K562 (cell line): Measurements from ENCODE around the gene ANAPC2. TPM values are rescaled to one million over a fixed set of nuclear protein-coding genes. Genes with fewer than 3 reads are reported as not detected.

Source experiments
- ARHGAP35 ChIP-seq: fragments of 450-650 bp; IDR thresholded peaks from 2 replicates; pipeline ENCODE4 v1.6.1; 2018; ENCODE audit not compliant: partially characterized antibody
- ASH1L ChIP-seq: fragments of 450-650 bp; IDR thresholded peaks from 2 replicates; pipeline ENCODE4 v1.6.1; 2018; ENCODE audit warnings: borderline replicate concordance, mild to moderate bottlenecking, low read depth; ENCODE audit not compliant: partially characterized antibody
- BCOR ChIP-seq: fragments of 450-650 bp; IDR thresholded peaks from 2 replicates; pipeline ENCODE4 v1.6.1; 2016
- CAMTA2 ChIP-seq: fragments of 250-450 bp; sonication (Bioruptor Pico); conservative IDR thresholded peaks from 2 replicates; pipeline ENCODE4 v1.5.1; 2022
- CBFB ChIP-seq: sonication (generic); formaldehyde crosslinking; IDR thresholded peaks from 2 replicates; pipeline ENCODE4 v1.4.0; 2020; ENCODE audit warnings: mild to moderate bottlenecking, missing genetic modification reagents
- CBX1 ChIP-seq: sonication (generic); IDR thresholded peaks from 2 replicates; pipeline ENCODE4 v1.6.1; 2016; ENCODE audit warnings: antibody characterized with exemption, low read depth, mild to moderate bottlenecking
- CEBPB ChIP-seq: fragments of 450-650 bp; IDR thresholded peaks from 2 replicates; pipeline ENCODE4 v1.6.1; 2016; ENCODE audit warnings: missing genetic modification characterization, missing compliant biosample characterization
- CREBBP ChIP-seq: IDR thresholded peaks from one replicate; pipeline ENCODE4 v1.6.1; 2012; ENCODE audit warnings: low read depth, mild to moderate bottlenecking, control low read depth, inconsistent platforms, low read length
- DNMT1 ChIP-seq: fragments of 450-650 bp; IDR thresholded peaks from 2 replicates; pipeline ENCODE4 v1.6.1; 2016; ENCODE audit warnings: antibody characterized with exemption, mild to moderate bottlenecking
- GABPB2 ChIP-seq: fragments of 250-450 bp; sonication (Bioruptor Pico); conservative IDR thresholded peaks from 2 replicates; pipeline ENCODE4 v1.5.1; 2021; ENCODE audit warnings: mild to moderate bottlenecking
- HDAC6 ChIP-seq: IDR thresholded peaks from 2 replicates; pipeline ENCODE4 v1.6.1; 2012; ENCODE audit warnings: low read depth, mild to moderate bottlenecking, control low read depth, inconsistent platforms, low read length, moderate library complexity
- MAFF ChIP-seq: IDR thresholded peaks from 2 replicates; pipeline ENCODE4 v1.6.1; 2012; ENCODE audit warnings: low read length, improper control_type of control experiment
- MAZ ChIP-seq, 2 experiments: fragments of 450-650 bp in 1 of 2; sonication (generic) in 1 of 2; formaldehyde crosslinking; IDR thresholded peaks in 1 of 2; conservative IDR thresholded peaks in 1 of 2; 2 replicates each; pipeline versions ENCODE4 v1.4.0 to v1.5.0; 2020; ENCODE audit warnings: mild to moderate bottlenecking in 1 of 2, missing genetic modification reagents in 1 of 2
- MCM7 ChIP-seq, 2 experiments: fragments of 450-650 bp; IDR thresholded peaks; 2 replicates each; pipeline ENCODE4 v1.6.1; 2016 to 2018
- MXI1 ChIP-seq: IDR thresholded peaks from 2 replicates; pipeline ENCODE4 v1.6.1; 2011; ENCODE audit warnings: low read depth, mild to moderate bottlenecking, improper control_type of control experiment, low read length
- MYNN ChIP-seq, 2 experiments: sonication (generic); formaldehyde crosslinking in 1 of 2; IDR thresholded peaks; 2 replicates each; pipeline versions ENCODE4 v1.5.0 to v1.6.1; 2016 to 2020; ENCODE audit warnings: antibody characterized with exemption in 1 of 2, missing genetic modification reagents in 1 of 2
- PHF21A ChIP-seq: fragments of 450-650 bp; IDR thresholded peaks from 2 replicates; pipeline ENCODE4 v1.6.1; 2017; ENCODE audit warnings: low read depth, borderline replicate concordance
- PHF8 ChIP-seq: fragments of 200-600 bp; sonication (generic); IDR thresholded peaks from 2 replicates; pipeline ENCODE4 v1.6.1; 2012; ENCODE audit warnings: mixed run types, mild to moderate bottlenecking, inconsistent platforms, low read length, moderate library complexity, borderline replicate concordance
- RBM14 ChIP-seq: fragments of 200-400 bp; formaldehyde crosslinking; IDR thresholded peaks from 2 replicates; pipeline ENCODE4 v1.6.1; 2018; ENCODE audit warnings: low read depth, mild to moderate bottlenecking, low read length, moderate library complexity, borderline replicate concordance; ENCODE audit not compliant: insufficient read depth
- SLC30A9 ChIP-seq: fragments of 250-450 bp; sonication (Bioruptor Pico); IDR thresholded peaks from 2 replicates; pipeline ENCODE4 v1.8.0; 2022; ENCODE audit warnings: mild to moderate bottlenecking, moderate library complexity
- SMAD2 ChIP-seq: fragments of 150-350 bp; IDR thresholded peaks from 2 replicates; pipeline ENCODE4 v1.6.1; 2014; ENCODE audit warnings: low read depth, mild to moderate bottlenecking, low read length
- SUPT5H ChIP-seq: fragments of 450-650 bp; IDR thresholded peaks from 2 replicates; pipeline ENCODE4 v1.6.1; 2016
- TAF15 ChIP-seq: fragments of 200-400 bp; formaldehyde crosslinking; IDR thresholded peaks from 2 replicates; pipeline ENCODE4 v1.6.1; 2017; ENCODE audit warnings: mild to moderate bottlenecking, low read depth, low read length, moderate library complexity
- TAL1 ChIP-seq: fragments of 450-650 bp; IDR thresholded peaks from 2 replicates; pipeline ENCODE4 v1.6.1; 2016; ENCODE audit warnings: mild to moderate bottlenecking
- U2AF2 ChIP-seq: fragments of 200-400 bp; formaldehyde crosslinking; optimal IDR thresholded peaks from 2 replicates; pipeline ENCODE3; 2017; ENCODE audit warnings: low read depth, mild to moderate bottlenecking, low read length
- ZBTB8A ChIP-seq: fragments of 450-650 bp; IDR thresholded peaks from 2 replicates; pipeline ENCODE4 v1.6.1; 2018; ENCODE audit warnings: mild to moderate bottlenecking, moderate library complexity; ENCODE audit not compliant: partially characterized antibody
- ZKSCAN3 ChIP-seq: fragments of 250-450 bp; sonication (Bioruptor Pico); IDR thresholded peaks from 2 replicates; pipeline ENCODE4 v1.4.0; 2020
- ZNF124 ChIP-seq: sonication (generic); formaldehyde crosslinking; IDR thresholded peaks from 2 replicates; pipeline ENCODE4 v1.8.1; 2022; ENCODE audit warnings: missing genetic modification reagents
- ZNF174 ChIP-seq: fragments of 250-450 bp; sonication (Bioruptor Pico); IDR thresholded peaks from 2 replicates; pipeline ENCODE4 v1.4.0; 2020; ENCODE audit warnings: mild to moderate bottlenecking
- ZNF197 ChIP-seq: fragments of 200-800 bp; sonication (Bioruptor generic); IDR thresholded peaks from 2 replicates; pipeline ENCODE4 v1.6.1; 2016; ENCODE audit warnings: low read depth, missing genetic modification characterization, missing compliant biosample characterization
- ZNF253 ChIP-seq: fragments of 250-450 bp; sonication (Bioruptor Pico); conservative IDR thresholded peaks from 2 replicates; pipeline ENCODE4 v1.6.1; 2021; ENCODE audit warnings: mild to moderate bottlenecking
- polyA plus RNA-seq, 8 experiments: library from polyadenylated mRNA; depleted of rRNA in 4 of 8; stranded (reverse) in 5 of 8; unstranded in 3 of 8; fragments of >200 nt; fragmentation: Nextera tagmentation in 2 of 8; fragmentation: Illumina TruSeq in 1 of 8; extraction: Ambion mirVana in 2 of 8; extraction: Trizol in 1 of 8; gene quantifications; 2 replicates each; pipeline versions ENCODE4 v1.2.1 to v1.2.3, GENCODE V29; 2011 to 2014; ENCODE audit warnings: inconsistent platforms in 1 of 8, missing spikeins in 1 of 8
- total RNA-seq, 7 experiments: library from RNA; depleted of rRNA in 6 of 7; stranded (reverse); fragments of >200 nt in 6 of 7; fragmentation: Illumina TruSeq in 2 of 7; extraction: Trizol in 2 of 7; gene quantifications; 2 replicates each; pipeline versions ENCODE4 v1.2.1 to v1.2.3, GENCODE V29; 2011 to 2021; ENCODE audit warnings: low replicate concordance in 1 of 7
- TF ChIP-seq, protein P1 (sequence below): fragments of 250-450 bp; sonication (Bioruptor Pico); IDR thresholded peaks from 2 replicates; pipeline ENCODE4 v1.4.0; 2020; ENCODE audit warnings: mild to moderate bottlenecking

ANAPC2 gene
- total and polyA plus RNA-seq, 9 of the 15 experiments (the other 6 are each of a cell fraction or from before 2014, with no cell fraction given) = 0.11 to 56.5 (median 17.1) TPM; not detected in 1

DNA sequence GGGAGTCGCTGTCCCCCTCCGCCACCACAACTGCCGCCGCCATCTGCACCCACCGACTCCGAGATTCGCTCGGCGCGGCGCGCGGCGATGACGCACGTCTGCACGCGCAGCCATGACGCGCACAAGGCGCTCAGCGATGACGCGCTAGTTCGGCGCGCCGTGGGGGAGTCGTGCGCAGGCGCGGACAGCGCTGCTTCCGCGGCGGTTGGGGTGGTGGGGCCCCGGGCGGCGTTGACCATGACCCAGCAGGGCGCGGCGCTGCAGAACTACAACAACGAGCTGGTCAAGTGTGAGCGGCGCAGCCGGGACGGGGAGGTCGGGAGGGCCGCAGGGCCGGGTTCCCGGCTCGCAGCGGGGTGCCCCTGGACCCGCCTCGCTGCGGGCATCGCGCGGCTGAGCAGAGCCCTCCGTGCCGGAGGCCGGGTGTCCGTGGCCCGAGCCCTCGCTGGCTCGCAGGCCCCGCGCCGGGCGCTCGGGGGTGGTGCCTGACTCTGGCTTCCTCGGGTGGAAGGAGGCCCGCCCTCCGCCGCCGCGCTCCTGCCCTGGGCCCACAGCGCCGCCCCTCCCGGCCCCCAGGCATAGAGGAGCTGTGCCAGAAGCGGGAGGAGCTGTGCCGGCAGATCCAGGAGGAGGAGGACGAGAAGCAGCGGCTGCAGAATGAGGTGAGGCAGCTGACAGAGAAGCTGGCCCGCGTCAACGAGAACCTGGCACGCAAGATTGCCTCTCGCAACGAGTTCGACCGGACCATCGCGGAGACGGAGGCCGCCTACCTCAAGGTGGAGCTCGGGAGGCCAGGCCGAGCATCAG, at the start of gene ANAPC2, which contains the start of gene SSNA1 (continued):
- TF ChIP-seq RBM14 (no peak), GABPB2 (no peak), MYNN (IDR thresholded peaks at IDR 0.05) (peak; percentile 59; the same call in 1 of the 2 replicates), MYNN (CRISPR knock-in tag; IDR thresholded peaks at IDR 0.05) (no peak), ZKSCAN3 (CRISPR knock-in tag) (no peak), PHF8 (peak; percentile 91; the same call in 1 of the 2 replicates), HDAC6 (no peak), DNMT1 (no peak), U2AF2 (no peak), MXI1 (peak; percentile 52; the same call in 1 of the 2 replicates), SUPT5H (peak; percentile 82; the same call in 1 of the 2 replicates), MAFF (no peak), ZNF197 (no peak), MAZ (CRISPR knock-in tag; conservative IDR thresholded peaks at IDR 0.05 in 1 of 2, IDR thresholded peaks at IDR 0.05 in 1 of 2) (peak; percentile 91 to 94), CEBPB (tag) (no peak), CBX1 (0 out of 2 replicates have a peak, but pooled peaks have one; percentile 23), ARHGAP35 (no peak), ZNF253 (no peak), SLC30A9 (CRISPR knock-in tag) (no peak), ZBTB8A (no peak), CAMTA2 (CRISPR knock-in tag) (no peak), ASH1L (no peak), PHF21A (no peak), MCM7 (IDR thresholded peaks at IDR 0.05) (no peak), SMAD2 (no peak), BCOR (peak; percentile 57), TAL1 (no peak), ZNF174 (no peak), TAF15 (no peak), CBFB (CRISPR knock-in tag) (no peak), CREBBP (no peak), ZNF124 (0 out of 2 replicates have a peak, but pooled peaks have one; percentile 19)
- TF ChIP-seq, protein P1, sequence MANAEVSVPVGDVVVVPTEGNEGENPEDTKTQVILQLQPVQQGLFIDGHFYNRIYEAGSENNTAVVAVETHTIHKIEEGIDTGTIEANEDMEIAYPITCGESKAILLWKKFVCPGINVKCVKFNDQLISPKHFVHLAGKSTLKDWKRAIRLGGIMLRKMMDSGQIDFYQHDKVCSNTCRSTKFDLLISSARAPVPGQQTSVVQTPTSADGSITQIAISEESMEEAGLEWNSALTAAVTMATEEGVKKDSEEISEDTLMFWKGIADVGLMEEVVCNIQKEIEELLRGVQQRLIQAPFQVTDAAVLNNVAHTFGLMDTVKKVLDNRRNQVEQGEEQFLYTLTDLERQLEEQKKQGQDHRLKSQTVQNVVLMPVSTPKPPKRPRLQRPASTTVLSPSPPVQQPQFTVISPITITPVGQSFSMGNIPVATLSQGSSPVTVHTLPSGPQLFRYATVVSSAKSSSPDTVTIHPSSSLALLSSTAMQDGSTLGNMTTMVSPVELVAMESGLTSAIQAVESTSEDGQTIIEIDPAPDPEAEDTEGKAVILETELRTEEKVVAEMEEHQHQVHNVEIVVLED (CRISPR knock-in tag) = peak; percentile 85
